PC-9 (cell line): ENCODE data around the gene CRAT. TPM values are rescaled to one million over a fixed set of nuclear protein-coding genes. Genes with fewer than 3 reads are reported as not detected.

Experiments
- BruUV-seq: library from RNA; stranded (reverse); fragments of 400-500 nt; replicated peaks from 2 replicates; lab custom pipeline; 2021; lab: Mats Ljungman, UMichigan
- CTCF ChIA-PET: fragments of 300-600 bp; sonication (Branson Sonifier 250); formaldehyde crosslinking; loops from one replicate; lab custom pipeline; 2022; ENCODE audit warnings: antibody characterized with exemption; lab: Charles Lee
- POLR2A ChIA-PET: fragments of 300-600 bp; sonication (Branson Sonifier 250); formaldehyde crosslinking; loops from one replicate; lab custom pipeline; 2022; ENCODE audit warnings: antibody characterized with exemption; ENCODE audit not compliant: unreplicated experiment; lab: Charles Lee
- DNase-seq, 2 experiments: peaks; one replicate each; pipeline versions ENCODE4 v3.0.0 to v3.0.0-alpha.2; 2015 to 2022; ENCODE audit warnings: mixed read lengths in 1 of 2
- H2AFZ ChIP-seq: fragments of 200-600 bp; sonication (generic); 2 replicates; pipeline ENCODE4 v1.8.1; 2017; ENCODE audit warnings: antibody characterized with exemption
- H3F3A ChIP-seq: fragments of 200-600 bp; sonication (generic); 2 replicates; pipeline ENCODE4 v1.8.1; 2017; ENCODE audit warnings: antibody characterized with exemption, mild to moderate bottlenecking, low read depth; ENCODE audit not compliant: insufficient read depth
- H3K27ac ChIP-seq: fragments of 200-600 bp; sonication (generic); 2 replicates; pipeline ENCODE4 v1.6.1; 2016; ENCODE audit warnings: mixed run types
- H3K27me3 ChIP-seq: fragments of 200-600 bp; sonication (generic); 2 replicates; pipeline ENCODE4 v1.6.1; 2016; ENCODE audit warnings: low read depth, mixed run types; ENCODE audit not compliant: insufficient read depth
- H3K36me3 ChIP-seq: fragments of 200-600 bp; sonication (generic); 2 replicates; pipeline ENCODE4 v1.6.1; 2016; ENCODE audit warnings: low read depth, mixed run types
- H3K4me1 ChIP-seq: fragments of 200-600 bp; sonication (generic); replicated peaks from 2 replicates; pipeline ENCODE4 v1.6.1; 2016; ENCODE audit warnings: mixed run types; ENCODE audit not compliant: insufficient read depth
- H3K4me2 ChIP-seq: fragments of 200-600 bp; sonication (generic); 2 replicates; pipeline ENCODE4 v1.6.1; 2017; ENCODE audit warnings: mixed run types
- H3K4me3 ChIP-seq: fragments of 200-600 bp; sonication (generic); 2 replicates; pipeline ENCODE4 v1.6.1; 2016; ENCODE audit warnings: mixed run types
- H3K79me2 ChIP-seq: fragments of 200-600 bp; sonication (generic); 2 replicates; pipeline ENCODE4 v1.6.1; 2017; ENCODE audit warnings: low read depth, mixed run types
- H3K9me2 ChIP-seq: fragments of 200-600 bp; sonication (generic); 2 replicates; pipeline ENCODE4 v1.8.1; 2017; ENCODE audit warnings: mild to moderate bottlenecking; ENCODE audit not compliant: insufficient read depth
- H3K9me3 ChIP-seq: fragments of 200-600 bp; sonication (generic); 2 replicates; pipeline ENCODE4 v1.8.1; 2016; ENCODE audit warnings: low read depth; ENCODE audit not compliant: insufficient read depth
- H4K20me1 ChIP-seq: fragments of 200-600 bp; sonication (generic); 2 replicates; pipeline ENCODE4 v1.8.1; 2017; ENCODE audit not compliant: insufficient read depth
- EZH2 ChIP-seq: fragments of 200-600 bp; sonication (generic); IDR thresholded peaks from 2 replicates; pipeline ENCODE4 v1.8.0; 2017; ENCODE audit warnings: antibody characterized with exemption, low read depth
- intact Hi-C: fragments of 100-400 bp; cut with micrococcal nuclease; formaldehyde crosslinking; loops from one replicate; pipeline ENCODE4 v1.10.0; 2022; ENCODE audit not compliant: unreplicated experiment
- total RNA-seq: library from RNA; stranded (reverse); gene quantifications from 2 replicates; pipeline ENCODE4 v1.2.3, GENCODE V29; 2021
- TF ChIP-seq, protein P1 (sequence below): fragments of 200-600 bp; sonication (generic); conservative IDR thresholded peaks from 2 replicates; pipeline ENCODE4 v1.6.1; 2017; ENCODE audit warnings: mixed run types, antibody characterized with exemption, mild to moderate bottlenecking, moderate library complexity

The CRAT gene
- total RNA-seq, 1 experiment from 2014 or later = 40.3 TPM

DNA sequence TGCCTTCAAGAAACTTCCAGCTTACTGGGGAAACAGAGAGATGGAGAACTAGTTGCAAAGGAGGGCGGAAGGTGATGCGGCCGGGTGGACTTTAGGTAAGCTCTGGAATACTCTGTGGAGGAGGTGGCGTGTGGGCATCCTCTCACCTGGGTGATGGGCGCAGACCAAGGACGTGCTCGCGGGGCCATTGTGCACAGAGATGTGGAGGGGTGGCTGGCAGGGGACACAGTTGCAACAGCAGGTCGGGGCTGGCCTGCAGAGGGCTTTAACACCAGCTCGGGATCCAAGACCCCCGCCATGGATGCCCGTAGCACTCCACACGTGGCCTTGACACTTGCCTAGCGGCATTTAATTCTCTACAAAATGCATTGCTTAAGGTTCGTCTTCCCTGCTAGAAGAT lies 40.9 kb upstream of the CRAT start:
- no peaks in the 10 kb centered on the region for H3K9me2 ChIP-seq
- no peaks in the 10 kb centered on the region for H3K79me2 ChIP-seq
- POLR2A ChIA-PET = interaction anchor here (0.6 kb wide), 1 partner anchor 10 kb away, joined by 10 read pairs; no protein-coding TSS in a partner anchor
- H3K27ac ChIP-seq = no peak overlapping the region
- no peak overlapping the region for H3K4me2 ChIP-seq
- no peaks in the 10 kb centered on the region for H3K9me3 ChIP-seq
- no peak overlapping the region for H2AFZ ChIP-seq
- no peaks in the 10 kb centered on the region for H4K20me1 ChIP-seq
- CTCF ChIA-PET = no interaction called here
- H3K27me3 ChIP-seq = no peaks in the 10 kb centered on the region
- no TSS peak for BruUV-seq
- H3K4me3 ChIP-seq = no peak overlapping the region
- no peak for DNase-seq
- no peaks in the 10 kb centered on the region for H3K4me1 ChIP-seq
- H3K36me3 ChIP-seq = no peaks in the 10 kb centered on the region
- intact Hi-C loops = no loop called here
- H3F3A ChIP-seq = no peaks in the 10 kb centered on the region
- TF ChIP-seq EZH2 = no peak
- TF ChIP-seq, protein P1, sequence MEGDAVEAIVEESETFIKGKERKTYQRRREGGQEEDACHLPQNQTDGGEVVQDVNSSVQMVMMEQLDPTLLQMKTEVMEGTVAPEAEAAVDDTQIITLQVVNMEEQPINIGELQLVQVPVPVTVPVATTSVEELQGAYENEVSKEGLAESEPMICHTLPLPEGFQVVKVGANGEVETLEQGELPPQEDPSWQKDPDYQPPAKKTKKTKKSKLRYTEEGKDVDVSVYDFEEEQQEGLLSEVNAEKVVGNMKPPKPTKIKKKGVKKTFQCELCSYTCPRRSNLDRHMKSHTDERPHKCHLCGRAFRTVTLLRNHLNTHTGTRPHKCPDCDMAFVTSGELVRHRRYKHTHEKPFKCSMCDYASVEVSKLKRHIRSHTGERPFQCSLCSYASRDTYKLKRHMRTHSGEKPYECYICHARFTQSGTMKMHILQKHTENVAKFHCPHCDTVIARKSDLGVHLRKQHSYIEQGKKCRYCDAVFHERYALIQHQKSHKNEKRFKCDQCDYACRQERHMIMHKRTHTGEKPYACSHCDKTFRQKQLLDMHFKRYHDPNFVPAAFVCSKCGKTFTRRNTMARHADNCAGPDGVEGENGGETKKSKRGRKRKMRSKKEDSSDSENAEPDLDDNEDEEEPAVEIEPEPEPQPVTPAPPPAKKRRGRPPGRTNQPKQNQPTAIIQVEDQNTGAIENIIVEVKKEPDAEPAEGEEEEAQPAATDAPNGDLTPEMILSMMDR = no peak

- H3K36me3 ChIP-seq = no peaks in the 10 kb centered on the region
These were observed 40.1 kb upstream of the CRAT start for GRCh38 chr9:129150672-129151211.

DNA sequence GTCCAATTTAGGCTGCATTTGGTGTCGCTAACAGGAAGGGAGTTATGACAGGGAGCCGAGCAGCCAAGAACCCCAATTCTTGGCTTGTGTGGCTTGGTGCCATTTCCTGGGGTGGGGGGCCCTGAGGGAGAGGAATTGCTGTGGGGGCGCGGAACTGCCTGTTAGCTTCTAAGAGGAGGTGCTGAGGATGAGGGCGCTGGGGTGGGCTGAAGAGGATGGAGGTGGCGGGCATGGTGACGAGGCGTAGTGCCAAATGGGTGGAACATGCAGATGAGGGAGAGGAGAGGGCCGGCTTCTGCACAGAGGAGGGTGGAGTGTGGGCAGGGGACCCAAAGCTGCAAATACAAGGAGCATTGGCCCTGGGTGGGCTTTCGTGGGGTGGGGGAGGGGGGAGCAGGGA lies 39.5 kb upstream of the CRAT start:
- ChIA-PET CTCF (no interaction called here), POLR2A (no interaction called here)
- intact Hi-C loops = no loop called here
- Histone ChIP-seq H3K4me1 (peaks cover 12% of the 10 kb centered on the region), H3F3A (peaks cover 6% of the 10 kb centered on the region; the same call in 1 of the 2 replicates), H3K4me2 (no peak overlapping the region), H4K20me1 (no peaks in the 10 kb centered on the region), H3K9me3 (no peaks in the 10 kb centered on the region), H3K27ac (no peak overlapping the region), H3K36me3 (no peaks in the 10 kb centered on the region), H3K79me2 (no peaks in the 10 kb centered on the region), H2AFZ (no peak overlapping the region), H3K27me3 (no peaks in the 10 kb centered on the region), H3K9me2 (no peaks in the 10 kb centered on the region), H3K4me3 (no peak overlapping the region)
- TF ChIP-seq EZH2 = no peak
- TF ChIP-seq, protein P1 = no peak
- DNase-seq = no peak
- BruUV-seq = no TSS peak

More at GRCh38 chr9:129150672-129151211, 40.1 kb upstream of the CRAT start:
- Histone ChIP-seq H3K9me3 (no peaks in the 10 kb centered on the region), H3K4me2 (no peak overlapping the region), H3K27ac (no peak overlapping the region), H3K79me2 (no peaks in the 10 kb centered on the region), H3K4me1 (peaks cover 5% of the 10 kb centered on the region), H4K20me1 (no peaks in the 10 kb centered on the region), H3K27me3 (no peaks in the 10 kb centered on the region), H3K9me2 (no peaks in the 10 kb centered on the region), H3F3A (no peaks in the 10 kb centered on the region), H3K4me3 (no peak overlapping the region), H2AFZ (no peak overlapping the region)
- TF ChIP-seq, protein P1 = no peak
- no peak for TF ChIP-seq EZH2
- no TSS peak for BruUV-seq
- no peak for DNase-seq
- ChIA-PET CTCF (no interaction called here), POLR2A (no interaction called here)
- intact Hi-C loops = no loop called here
